Suprapubic skin (tissue), 4 donors: ENCODE results near the gene ANO4. TPM values are rescaled to one million over a fixed set of nuclear protein-coding genes. Genes with fewer than 3 reads are reported as not detected.

Experiments used
- DNase-seq, 2 donors: peaks; one replicate each; pipeline ENCODE4 v3.0.0-alpha.2; 2019; ENCODE audit warnings: low spot score in 2 of 2
- H3K27ac ChIP-seq: fragments of 200-600 bp; sonication (generic); one replicate; pipeline ENCODE4 v1.5.1; 2019
- H3K27me3 ChIP-seq: fragments of 200-600 bp; sonication (generic); one replicate; pipeline ENCODE4 v1.5.1; 2019
- H3K36me3 ChIP-seq: fragments of 200-600 bp; sonication (generic); one replicate; pipeline ENCODE4 v1.5.1; 2019
- H3K4me1 ChIP-seq: fragments of 200-600 bp; sonication (generic); one replicate; pipeline ENCODE4 v1.5.1; 2019
- H3K4me3 ChIP-seq: fragments of 200-600 bp; sonication (generic); one replicate; pipeline ENCODE4 v1.5.1; 2019; ENCODE audit warnings: mild to moderate bottlenecking
- H3K9me3 ChIP-seq: fragments of 200-600 bp; sonication (generic); one replicate; pipeline ENCODE4 v1.5.1; 2019
- CTCF ChIP-seq, 2 donors: fragments of 200-600 bp in 1 of 2; fragments of 450-650 bp in 1 of 2; sonication (generic) in 1 of 2; IDR thresholded peaks; one replicate each; pipeline ENCODE4 v1.5.1; 2016 to 2019; ENCODE audit warnings: antibody characterized with exemption in 2 of 2, mild to moderate bottlenecking in 1 of 2, moderate library complexity in 1 of 2
- EP300 ChIP-seq: sonication (generic); formaldehyde crosslinking; IDR thresholded peaks from one replicate; pipeline ENCODE4 v1.6.1; 2017; ENCODE audit warnings: antibody characterized with exemption
- POLR2A ChIP-seq, 2 donors: fragments of 450-650 bp; IDR thresholded peaks; one replicate each; pipeline ENCODE4 v1.6.1; 2017; ENCODE audit warnings: antibody characterized with exemption in 2 of 2, mild to moderate bottlenecking in 2 of 2, moderate library complexity in 2 of 2
- POLR2AphosphoS5 ChIP-seq, 3 donors: sonication (generic); formaldehyde crosslinking; IDR thresholded peaks; one replicate each; pipeline ENCODE4 v1.6.1; 2017; ENCODE audit warnings: antibody characterized with exemption in 3 of 3
- WGBS: methylation state at CpG from one replicate; pipeline ENCODE4 v1.1.5; 2018; 5-methylcytosine and 5-hydroxymethylcytosine counted together
- total RNA-seq, 4 donors: library from RNA; depleted of rRNA; stranded (reverse); fragments of >200 nt; gene quantifications; one replicate each; pipeline ENCODE4 v1.1.0, GENCODE V29; 2016

ANO4 gene
- total RNA-seq = 1 to 10 TPM in 1 of 4 donors, under 1 TPM in 1, not detected in 2; 0.30 to 1.2 TPM

DNA sequence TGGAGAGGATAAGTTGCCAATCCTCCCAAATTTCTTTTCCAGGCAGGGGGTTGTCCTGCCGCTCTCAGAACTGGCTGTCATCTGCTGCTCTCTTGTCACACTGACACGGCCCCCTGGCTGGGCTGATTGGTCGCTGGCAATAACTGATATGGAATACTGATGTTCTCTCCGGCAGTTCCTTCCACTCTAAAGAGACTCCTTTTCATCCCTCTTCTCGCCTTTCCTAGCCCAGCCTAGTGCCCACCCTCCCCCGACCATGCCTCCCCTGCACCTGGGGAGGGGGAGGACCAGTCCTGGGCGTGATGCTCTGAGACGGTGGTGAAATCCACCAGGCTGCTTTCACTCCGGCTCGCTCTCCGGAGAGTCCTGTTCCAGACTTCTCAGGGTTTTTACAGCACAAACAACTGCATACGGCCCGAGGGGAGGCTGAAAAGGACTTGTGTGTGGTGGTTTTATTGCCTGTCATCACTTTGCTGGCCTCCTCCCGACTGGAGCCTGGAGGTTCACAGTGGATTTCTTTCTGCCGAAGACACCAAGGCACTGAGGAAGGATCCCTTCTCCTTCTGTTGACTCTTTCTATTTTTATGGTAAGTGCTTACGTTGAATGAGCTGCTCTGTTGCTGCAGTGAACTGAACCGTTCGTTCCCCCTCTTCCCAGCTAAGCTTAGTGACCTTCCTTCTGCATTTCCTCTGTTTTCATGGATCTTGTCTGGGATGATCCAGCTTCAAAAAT is at the start of gene ANO4:
TSS of gene ANO4 (plus strand) at position 336 of the 733 bp plus-strand sequence. CDS start 107,010 bp downstream, outside the sequence.
- no peak for DNase-seq
- Histone ChIP-seq H3K4me3 (no peak within 1 kb of the TSS), H3K27me3 (peaks cover 15% of the 10 kb centered on the region), H3K9me3 (no peaks in the 10 kb centered on the region), H3K36me3 (no peaks in the 10 kb centered on the region), H3K27ac (no peak within 1 kb of the TSS), H3K4me1 (no peaks in the 10 kb centered on the region)
- WGBS = 6% methylated on average over 18 of the region's 18 CpGs
- TF ChIP-seq EP300 = no peak

DNA sequence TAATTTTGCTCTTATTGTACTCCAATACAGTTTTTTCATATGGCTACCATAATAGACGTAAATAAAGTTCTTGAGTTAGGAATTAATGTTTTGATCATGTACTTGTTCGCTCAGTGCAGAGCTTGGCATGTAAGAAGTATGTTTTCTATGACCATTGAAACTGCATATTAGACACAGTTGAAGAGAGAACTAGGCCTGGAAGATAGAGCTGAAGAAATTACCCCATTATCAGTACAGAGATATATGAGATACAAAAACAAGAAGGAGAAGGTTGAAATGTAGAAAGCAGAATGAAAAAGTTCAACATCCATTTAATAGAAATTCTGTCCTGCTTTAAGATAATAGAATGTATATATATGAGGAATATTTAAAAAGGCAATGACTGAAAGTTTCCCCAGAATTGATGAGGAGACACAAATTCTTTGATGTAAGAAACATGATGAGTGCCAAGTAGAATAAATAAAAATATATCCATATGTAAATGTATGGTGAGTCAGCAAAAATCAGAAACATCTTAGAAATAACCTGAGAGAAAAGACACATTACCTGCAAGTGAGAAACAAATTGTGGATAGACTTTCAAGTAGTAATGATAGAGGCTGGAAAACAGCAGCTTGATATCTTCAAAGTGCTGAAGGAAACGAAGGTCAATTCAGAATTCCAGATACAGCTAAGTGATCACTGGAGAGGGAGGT is 49.1 kb upstream of the ANO4 start:
- no peak for DNase-seq
- no peaks in the 10 kb centered on the region for H3K9me3 ChIP-seq
- no peaks in the 10 kb centered on the region for H3K27me3 ChIP-seq
- no peak overlapping the region for H3K27ac ChIP-seq
- H3K4me3 ChIP-seq = no peak overlapping the region
- H3K36me3 ChIP-seq = no peaks in the 10 kb centered on the region
- no peak for TF ChIP-seq POLR2A (IDR thresholded peaks at IDR 0.05)
- no peak for TF ChIP-seq CTCF (IDR thresholded peaks at IDR 0.05)
- TF ChIP-seq EP300 = no peak
- no peak for TF ChIP-seq POLR2AphosphoS5 (IDR thresholded peaks at IDR 0.05)
- WGBS = 89% methylated on average over 3 of the region's 3 CpGs
- no peaks in the 10 kb centered on the region for H3K4me1 ChIP-seq

DNA sequence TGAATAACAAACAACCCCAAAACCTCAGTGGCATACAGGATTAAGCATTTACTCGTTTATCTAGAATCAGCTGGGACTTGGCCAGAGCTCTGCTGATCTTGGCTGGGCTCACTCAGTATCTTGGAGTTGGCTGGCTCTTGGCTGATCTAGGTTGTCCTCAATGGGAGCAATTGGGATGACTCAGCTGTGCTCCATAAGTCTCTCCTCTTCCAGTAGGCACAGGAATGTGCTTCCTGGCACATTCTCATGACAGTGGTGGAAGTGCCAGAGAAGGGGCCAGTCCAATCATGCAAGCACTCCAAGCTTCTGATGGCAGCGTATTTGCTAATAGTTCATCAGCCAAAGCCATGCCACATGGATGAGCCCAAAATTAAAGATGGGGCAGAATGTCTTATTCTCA is 41.7 kb upstream of the ANO4 start:
- Histone ChIP-seq H3K27ac (no peak overlapping the region), H3K27me3 (no peaks in the 10 kb centered on the region), H3K9me3 (peaks cover 7% of the 10 kb centered on the region), H3K36me3 (no peaks in the 10 kb centered on the region), H3K4me1 (no peaks in the 10 kb centered on the region), H3K4me3 (no peak overlapping the region)
- no peak for DNase-seq
- no peak for TF ChIP-seq EP300
- no peak for TF ChIP-seq CTCF (IDR thresholded peaks at IDR 0.05)
- TF ChIP-seq POLR2AphosphoS5 (IDR thresholded peaks at IDR 0.05) = no peak
- no peak for TF ChIP-seq POLR2A (IDR thresholded peaks at IDR 0.05)
- WGBS = 47% methylated on average over 2 of the region's 2 CpGs

GRCh38 chr12:100753837-100754236 is 40.7 kb upstream of the ANO4 start:
- 52% methylated on average over 2 of the region's 2 CpGs for WGBS
- DNase-seq = no peak
- Histone ChIP-seq H3K27me3 (no peaks in the 10 kb centered on the region), H3K36me3 (no peaks in the 10 kb centered on the region), H3K4me1 (no peaks in the 10 kb centered on the region), H3K9me3 (peaks cover 7% of the 10 kb centered on the region), H3K27ac (no peak overlapping the region), H3K4me3 (no peak overlapping the region)
- TF ChIP-seq POLR2A (IDR thresholded peaks at IDR 0.05) (no peak), CTCF (IDR thresholded peaks at IDR 0.05) (no peak)

DNA sequence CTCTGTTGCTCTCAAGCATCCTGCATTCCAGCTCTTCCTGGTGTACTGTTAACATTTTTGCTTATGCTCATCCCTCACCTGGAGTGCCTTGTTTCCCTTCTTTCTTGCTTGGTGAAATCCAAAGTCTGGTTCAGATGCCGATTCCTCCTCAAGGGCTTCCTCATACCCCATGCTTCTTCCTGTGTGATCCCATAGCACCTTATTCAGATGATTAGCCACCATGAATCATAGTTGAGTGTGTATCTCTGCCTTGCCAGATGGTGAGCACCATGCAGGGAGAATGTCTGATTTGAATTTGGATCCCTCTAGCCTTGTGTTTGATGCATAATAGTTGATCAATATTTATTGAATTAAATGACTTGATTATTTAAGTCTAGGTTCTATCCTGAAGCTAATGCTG is 39.4 kb upstream of the ANO4 start:
- no peak overlapping the region for H3K27ac ChIP-seq
- DNase-seq = no peak
- H3K27me3 ChIP-seq = no peaks in the 10 kb centered on the region
- no peak for TF ChIP-seq POLR2AphosphoS5 (IDR thresholded peaks at IDR 0.05)
- no peak for TF ChIP-seq EP300
- TF ChIP-seq CTCF (IDR thresholded peaks at IDR 0.05) = no peak
- TF ChIP-seq POLR2A (IDR thresholded peaks at IDR 0.05) = no peak
- no peaks in the 10 kb centered on the region for H3K36me3 ChIP-seq
- 100% methylated on average over 1 of the region's 1 CpG for WGBS
- H3K9me3 ChIP-seq = peaks cover 7% of the 10 kb centered on the region
- H3K4me1 ChIP-seq = no peaks in the 10 kb centered on the region
- H3K4me3 ChIP-seq = no peak overlapping the region
